SK-N-SH (cell line): ENCODE results near the gene RAP1GAP. TPM values are rescaled to one million over a fixed set of nuclear protein-coding genes. Genes with fewer than 3 reads are reported as not detected.

ENCODE experiments used
- CTCF ChIA-PET: fragments of 300-600, 350-600 bp; formaldehyde crosslinking; extraction: SDS; loops from one replicate; lab custom pipeline; 2021; lab: Yijun Ruan, JAX
- POLR2A ChIA-PET: fragments of 350-600 bp; sonication (Branson Sonifier 250); formaldehyde crosslinking; extraction: SDS; loops from one replicate; lab custom pipeline; 2020; ENCODE audit warnings: antibody characterized with exemption, inconsistent platforms; lab: Yijun Ruan, JAX
- DNase-seq: peaks from one replicate; pipeline ENCODE4 v3.0.0; 2012
- H2AFZ ChIP-seq: fragments of 200-600 bp; sonication (generic); 2 replicates; pipeline ENCODE4 v1.8.1; 2016; ENCODE audit warnings: antibody characterized with exemption, mild to moderate bottlenecking, low read depth
- H3F3A ChIP-seq: fragments of 200-600 bp; sonication (generic); replicated peaks from 2 replicates; pipeline ENCODE3; 2016; ENCODE audit warnings: antibody characterized with exemption, mild to moderate bottlenecking; ENCODE audit not compliant: insufficient read depth
- H3K27ac ChIP-seq, 2 experiments: fragments of 200-500 bp in 1 of 2; fragments of 200-600 bp in 1 of 2; sonication (Bioruptor generic) in 1 of 2; sonication (generic), shearing (Covaris generic) in 1 of 2; 2 replicates each; pipeline versions ENCODE4 v1.5.1 to v1.6.1; 2014 to 2016; ENCODE audit warnings: low read depth in 2 of 2, inconsistent platforms in 1 of 2, low read length in 1 of 2, mild to moderate bottlenecking in 1 of 2, mixed read lengths in 1 of 2
- H3K27me3 ChIP-seq: fragments of 200-600 bp; sonication (generic), shearing (Covaris generic); 2 replicates; pipeline ENCODE4 v1.6.1; 2016; ENCODE audit warnings: mixed run types; ENCODE audit not compliant: insufficient read depth
- H3K36me3 ChIP-seq, 2 experiments: fragments of 200-500 bp in 1 of 2; fragments of 200-600 bp in 1 of 2; sonication (Bioruptor generic) in 1 of 2; sonication (generic) in 1 of 2; replicated peaks in 1 of 2; 2 replicates each; pipeline versions ENCODE3 to v1.5.1; 2014 to 2016; ENCODE audit warnings: low read length in 1 of 2, mild to moderate bottlenecking in 1 of 2; ENCODE audit not compliant: insufficient read depth in 2 of 2, control insufficient read depth in 1 of 2
- H3K4me1 ChIP-seq, 2 experiments: fragments of 200-500 bp in 1 of 2; fragments of 200-600 bp in 1 of 2; sonication (Bioruptor generic) in 1 of 2; sonication (generic), shearing (Covaris generic) in 1 of 2; 2 replicates each; pipeline versions ENCODE4 v1.5.1 to v1.6.1; 2014 to 2016; ENCODE audit warnings: low read depth in 1 of 2, low read length in 1 of 2, mixed run types in 1 of 2; ENCODE audit not compliant: insufficient read depth in 2 of 2, control insufficient read depth in 1 of 2
- H3K4me2 ChIP-seq: fragments of 200-600 bp; sonication (generic), shearing (Covaris generic); 2 replicates; pipeline ENCODE4 v1.6.1; 2017; ENCODE audit warnings: mixed run types
- H3K4me3 ChIP-seq, 2 experiments: fragments of 200-500 bp in 1 of 2; fragments of 200-600 bp in 1 of 2; sonication (Bioruptor generic) in 1 of 2; sonication (generic), shearing (Covaris generic) in 1 of 2; 2 replicates each; pipeline versions ENCODE4 v1.5.1 to v1.8.1; 2014 to 2016; ENCODE audit warnings: low read depth in 2 of 2, inconsistent platforms in 1 of 2, low read length in 1 of 2, mild to moderate bottlenecking in 1 of 2, mixed read lengths in 1 of 2, moderate library complexity in 1 of 2
- H3K79me2 ChIP-seq: fragments of 200-600 bp; sonication (generic); 2 replicates; pipeline ENCODE4 v1.8.1; 2017; ENCODE audit warnings: mild to moderate bottlenecking; ENCODE audit not compliant: insufficient read depth
- H3K9ac ChIP-seq: fragments of 200-600 bp; sonication (generic); 2 replicates; pipeline ENCODE4 v1.6.1; 2017; ENCODE audit warnings: mixed run types
- H3K9me2 ChIP-seq: fragments of 200-600 bp; sonication (generic); 2 replicates; pipeline ENCODE4 v1.6.1; 2017; ENCODE audit warnings: mixed run types
- H3K9me3 ChIP-seq: fragments of 200-600 bp; sonication (generic); 2 replicates; pipeline ENCODE4 v1.6.1; 2017; ENCODE audit warnings: mixed run types, mild to moderate bottlenecking, moderate library complexity
- H4K20me1 ChIP-seq: fragments of 200-600 bp; sonication (generic); 2 replicates; pipeline ENCODE4 v1.6.1; 2017; ENCODE audit warnings: mild to moderate bottlenecking, mixed run types; ENCODE audit not compliant: insufficient read depth
- ELF1 ChIP-seq: IDR thresholded peaks from 2 replicates; pipeline ENCODE4 v1.4.0; 2012
- GABPA ChIP-seq: IDR thresholded peaks from 2 replicates; pipeline ENCODE4 v1.4.0; 2012; ENCODE audit warnings: low read depth, mild to moderate bottlenecking
- GATA2 ChIP-seq: sonication (generic); formaldehyde crosslinking; IDR thresholded peaks from 2 replicates; pipeline ENCODE4 v1.5.0; 2020; ENCODE audit warnings: mild to moderate bottlenecking, missing genetic modification reagents
- MEF2A ChIP-seq: IDR thresholded peaks from 2 replicates; pipeline ENCODE4 v1.4.0; 2012; ENCODE audit warnings: low read depth, borderline replicate concordance
- MXI1 ChIP-seq: IDR thresholded peaks from 2 replicates; pipeline ENCODE4 v1.6.1; 2012; ENCODE audit warnings: mild to moderate bottlenecking, low read depth, low read length, improper control_type of control experiment
- RAD21 ChIP-seq: IDR thresholded peaks from 2 replicates; pipeline ENCODE4 v1.6.1; 2012; ENCODE audit warnings: mild to moderate bottlenecking, low read length
- RCOR1 ChIP-seq: fragments of 150-350 bp; IDR thresholded peaks from 2 replicates; pipeline ENCODE4 v1.6.1; 2017; ENCODE audit warnings: antibody characterized with exemption, low read length
- RXRA ChIP-seq: IDR thresholded peaks from 2 replicates; pipeline ENCODE4 v1.4.0; 2012; ENCODE audit warnings: low read depth, mild to moderate bottlenecking, borderline replicate concordance
- SIN3A ChIP-seq: IDR thresholded peaks from 2 replicates; pipeline ENCODE4 v1.6.1; 2012; ENCODE audit warnings: low read depth, mild to moderate bottlenecking, low read length, moderate library complexity, borderline replicate concordance
- SMC3 ChIP-seq: IDR thresholded peaks from 2 replicates; pipeline ENCODE4 v1.6.1; 2012; ENCODE audit warnings: low read depth, low read length, improper control_type of control experiment
- TCF12 ChIP-seq: IDR thresholded peaks from 2 replicates; pipeline ENCODE4 v1.4.0; 2012
- YY1 ChIP-seq: IDR thresholded peaks from 2 replicates; pipeline ENCODE4 v1.4.0; 2012; ENCODE audit warnings: low read depth, mild to moderate bottlenecking
- WGBS: methylation state at CpG from one replicate; pipeline ENCODE4 v1.1.6; 2017; ENCODE audit warnings: low lambda C conversion rate; 5-methylcytosine and 5-hydroxymethylcytosine counted together
- polyA plus RNA-seq, 3 experiments: library from polyadenylated mRNA; depleted of rRNA; stranded (reverse); fragments of >200 nt; gene quantifications; 2 replicates each; pipeline ENCODE4 v1.2.3, GENCODE V29; 2012
- TF ChIP-seq, protein P1 (sequence below): fragments of 150-350 bp; IDR thresholded peaks from 2 replicates; pipeline ENCODE4 v1.6.1; 2016; ENCODE audit warnings: mild to moderate bottlenecking, low read depth, low read length
- TF ChIP-seq, protein P2 (sequence below): IDR thresholded peaks from 2 replicates; pipeline ENCODE4; 2012
- TF ChIP-seq, protein P3 (sequence below): fragments of 150-350 bp; IDR thresholded peaks from 2 replicates; pipeline ENCODE4 v1.6.1; 2017; ENCODE audit warnings: antibody characterized with exemption, low read length, low read depth, borderline replicate concordance

RAP1GAP gene
- polyA plus RNA-seq, 1 of the 3 experiments (the other 2 are of a cell fraction), result 0.99 TPM

DNA sequence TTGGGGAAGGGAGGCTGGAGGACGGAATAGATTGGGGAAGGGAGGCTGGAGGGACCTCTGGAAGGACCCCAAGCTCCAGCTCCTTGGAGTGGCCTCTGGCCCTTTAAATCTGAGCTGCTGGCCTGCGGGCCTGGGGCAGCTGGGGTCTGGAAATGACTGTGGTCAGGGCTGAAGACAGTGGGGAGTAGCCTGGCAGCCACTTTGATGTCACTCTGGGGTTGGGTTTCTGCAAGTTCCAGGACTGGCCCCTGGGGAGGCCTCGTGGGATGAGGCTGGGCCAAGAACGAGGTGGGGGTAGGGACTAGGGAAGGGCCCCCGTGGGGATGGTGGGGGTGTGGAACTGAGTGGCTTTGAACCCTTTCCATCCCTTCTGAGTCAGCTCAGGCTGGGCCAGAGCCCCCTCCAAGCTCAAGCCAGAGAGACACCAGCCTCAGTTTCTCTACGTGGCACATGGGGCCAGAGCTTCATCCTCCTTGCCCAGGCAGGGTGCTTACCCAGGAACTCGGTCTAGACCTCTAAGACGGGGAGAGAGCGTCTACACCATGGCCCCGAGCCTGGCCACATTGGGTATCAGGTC lies 100.3 kb downstream of the RAP1GAP start:
- Histone ChIP-seq H3K4me3 (no peak overlapping the region), H3K4me1 (peaks cover 6 to 7% of the 10 kb centered on the region in 2 experiments; a peak in 2 of 4 replicates), H3K9me2 (no peaks in the 10 kb centered on the region), H3K27me3 (no peaks in the 10 kb centered on the region), H3K9me3 (no peaks in the 10 kb centered on the region), H3K27ac (no peak overlapping the region), H3K4me2 (no peak overlapping the region), H3K36me3 (no peaks in the 10 kb centered on the region), H2AFZ (no peak overlapping the region), H4K20me1 (no peaks in the 10 kb centered on the region), H3K79me2 (no peaks in the 10 kb centered on the region), H3F3A (no peaks in the 10 kb centered on the region), H3K9ac (no peak overlapping the region)
- TF ChIP-seq RXRA, result no peak
- no peak for TF ChIP-seq ELF1
- TF ChIP-seq, protein P1, sequence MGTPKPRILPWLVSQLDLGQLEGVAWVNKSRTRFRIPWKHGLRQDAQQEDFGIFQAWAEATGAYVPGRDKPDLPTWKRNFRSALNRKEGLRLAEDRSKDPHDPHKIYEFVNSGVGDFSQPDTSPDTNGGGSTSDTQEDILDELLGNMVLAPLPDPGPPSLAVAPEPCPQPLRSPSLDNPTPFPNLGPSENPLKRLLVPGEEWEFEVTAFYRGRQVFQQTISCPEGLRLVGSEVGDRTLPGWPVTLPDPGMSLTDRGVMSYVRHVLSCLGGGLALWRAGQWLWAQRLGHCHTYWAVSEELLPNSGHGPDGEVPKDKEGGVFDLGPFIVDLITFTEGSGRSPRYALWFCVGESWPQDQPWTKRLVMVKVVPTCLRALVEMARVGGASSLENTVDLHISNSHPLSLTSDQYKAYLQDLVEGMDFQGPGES, result no peak
- no peak for TF ChIP-seq GATA2
- TF ChIP-seq MEF2A, result no peak
- TF ChIP-seq SMC3, result no peak
- TF ChIP-seq MXI1, result no peak
- TF ChIP-seq TCF12, result no peak
- TF ChIP-seq, protein P2, sequence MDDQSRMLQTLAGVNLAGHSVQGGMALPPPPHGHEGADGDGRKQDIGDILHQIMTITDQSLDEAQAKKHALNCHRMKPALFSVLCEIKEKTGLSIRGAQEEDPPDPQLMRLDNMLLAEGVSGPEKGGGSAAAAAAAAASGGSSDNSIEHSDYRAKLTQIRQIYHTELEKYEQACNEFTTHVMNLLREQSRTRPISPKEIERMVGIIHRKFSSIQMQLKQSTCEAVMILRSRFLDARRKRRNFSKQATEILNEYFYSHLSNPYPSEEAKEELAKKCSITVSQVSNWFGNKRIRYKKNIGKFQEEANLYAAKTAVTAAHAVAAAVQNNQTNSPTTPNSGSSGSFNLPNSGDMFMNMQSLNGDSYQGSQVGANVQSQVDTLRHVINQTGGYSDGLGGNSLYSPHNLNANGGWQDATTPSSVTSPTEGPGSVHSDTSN, result no peak
- no peak for TF ChIP-seq YY1
- TF ChIP-seq, protein P3, sequence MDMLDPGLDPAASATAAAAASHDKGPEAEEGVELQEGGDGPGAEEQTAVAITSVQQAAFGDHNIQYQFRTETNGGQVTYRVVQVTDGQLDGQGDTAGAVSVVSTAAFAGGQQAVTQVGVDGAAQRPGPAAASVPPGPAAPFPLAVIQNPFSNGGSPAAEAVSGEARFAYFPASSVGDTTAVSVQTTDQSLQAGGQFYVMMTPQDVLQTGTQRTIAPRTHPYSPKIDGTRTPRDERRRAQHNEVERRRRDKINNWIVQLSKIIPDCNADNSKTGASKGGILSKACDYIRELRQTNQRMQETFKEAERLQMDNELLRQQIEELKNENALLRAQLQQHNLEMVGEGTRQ, result no peak
- CTCF ChIA-PET, result interaction anchor here (1.2 to 2.3 kb wide), 4 partner anchors 60 to 352 kb away, joined by 3 to 8 read pairs (median 6); partner anchors contain the start of gene ALPL
- no peak for DNase-seq
- 82% methylated on average over 8 of the region's 10 CpGs for WGBS
- POLR2A ChIA-PET, result interaction anchor here (0.5 kb wide), 1 partner anchor 546 kb away, joined by 3 read pairs; no protein-coding TSS in a partner anchor

DNA sequence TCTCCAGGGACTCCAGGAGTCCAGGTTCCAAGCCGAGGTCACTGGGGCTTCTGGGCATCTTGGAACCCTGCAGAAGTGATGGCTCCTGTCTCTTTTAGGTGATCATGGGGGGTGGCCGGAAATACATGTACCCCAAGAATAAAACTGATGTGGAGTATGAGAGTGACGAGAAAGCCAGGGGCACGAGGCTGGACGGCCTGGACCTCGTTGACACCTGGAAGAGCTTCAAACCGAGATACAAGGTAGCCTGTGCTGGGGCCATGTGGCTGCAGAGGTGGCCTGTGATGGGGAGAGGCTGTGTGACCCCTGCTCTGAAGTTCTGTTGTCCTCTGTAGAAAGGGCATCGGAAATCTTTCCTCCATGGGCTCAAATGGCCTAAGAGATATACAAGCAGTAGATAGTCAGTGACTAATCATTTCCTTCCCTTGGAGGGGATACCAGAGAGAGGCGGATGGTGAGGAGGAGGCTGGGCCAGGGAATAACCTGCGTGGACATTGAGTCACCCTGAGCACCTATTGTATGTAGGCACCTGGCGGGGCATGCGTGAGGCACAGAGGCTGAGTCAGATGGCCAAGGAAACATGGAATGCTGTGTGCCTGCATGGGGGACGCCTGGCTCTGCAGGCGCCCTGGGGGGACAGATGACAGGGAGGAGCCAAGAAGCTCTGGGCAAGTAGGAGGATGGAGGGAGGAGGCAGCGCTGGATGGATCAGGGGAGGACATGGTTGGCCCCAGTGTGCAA lies 101.0 kb downstream of the RAP1GAP start:
- DNase-seq, result peak; percentile 50
- Histone ChIP-seq H3F3A (no peaks in the 10 kb centered on the region), H3K79me2 (no peaks in the 10 kb centered on the region), H3K9me3 (no peaks in the 10 kb centered on the region), H3K4me3 (no peak overlapping the region), H3K27me3 (no peaks in the 10 kb centered on the region), H2AFZ (no peak overlapping the region), H3K4me2 (no peak overlapping the region), H3K27ac (no peak overlapping the region; a peak in 1 of 4 replicates), H4K20me1 (no peaks in the 10 kb centered on the region), H3K9ac (no peak overlapping the region)
- CTCF ChIA-PET, result interaction anchor here (1.1 to 1.5 kb wide), 3 partner anchors 198 to 200 kb away, joined by 3 to 8 read pairs (median 6); no protein-coding TSS in a partner anchor
- POLR2A ChIA-PET, result interaction anchor here (0.5 kb wide), 1 partner anchor 546 kb away, joined by 3 read pairs; no protein-coding TSS in a partner anchor
- no peak for TF ChIP-seq RAD21
- TF ChIP-seq TCF12, result peak; percentile 13; the same call in 1 of the 2 replicates
- TF ChIP-seq SIN3A, result no peak
- no peak for TF ChIP-seq RCOR1
- no peak for TF ChIP-seq GABPA
- TF ChIP-seq, all 33 proteins: peak for 1
- 76% methylated on average over 15 of the region's 15 CpGs for WGBS
- H3K9me2 ChIP-seq, result no peaks in the 10 kb centered on the region
- no peaks in the 10 kb centered on the region for H3K36me3 ChIP-seq
- H3K4me1 ChIP-seq, result peaks cover 6 to 7% of the 10 kb centered on the region in 2 experiments; a peak in 2 of 4 replicates
